Activated T-helper 9 cell treated with anti-CD3 and anti-CD28 coated beads, Interleukin-2, amount 50 U/mL, for 16 hours (primary cell): Measurements from ENCODE around the gene G6PD.

Source experiments
- DNase-seq: peaks from one replicate; pipeline ENCODE4 v3.0.0-alpha.2; 2020; ENCODE audit warnings: low read depth

The G6PD gene

DNA sequence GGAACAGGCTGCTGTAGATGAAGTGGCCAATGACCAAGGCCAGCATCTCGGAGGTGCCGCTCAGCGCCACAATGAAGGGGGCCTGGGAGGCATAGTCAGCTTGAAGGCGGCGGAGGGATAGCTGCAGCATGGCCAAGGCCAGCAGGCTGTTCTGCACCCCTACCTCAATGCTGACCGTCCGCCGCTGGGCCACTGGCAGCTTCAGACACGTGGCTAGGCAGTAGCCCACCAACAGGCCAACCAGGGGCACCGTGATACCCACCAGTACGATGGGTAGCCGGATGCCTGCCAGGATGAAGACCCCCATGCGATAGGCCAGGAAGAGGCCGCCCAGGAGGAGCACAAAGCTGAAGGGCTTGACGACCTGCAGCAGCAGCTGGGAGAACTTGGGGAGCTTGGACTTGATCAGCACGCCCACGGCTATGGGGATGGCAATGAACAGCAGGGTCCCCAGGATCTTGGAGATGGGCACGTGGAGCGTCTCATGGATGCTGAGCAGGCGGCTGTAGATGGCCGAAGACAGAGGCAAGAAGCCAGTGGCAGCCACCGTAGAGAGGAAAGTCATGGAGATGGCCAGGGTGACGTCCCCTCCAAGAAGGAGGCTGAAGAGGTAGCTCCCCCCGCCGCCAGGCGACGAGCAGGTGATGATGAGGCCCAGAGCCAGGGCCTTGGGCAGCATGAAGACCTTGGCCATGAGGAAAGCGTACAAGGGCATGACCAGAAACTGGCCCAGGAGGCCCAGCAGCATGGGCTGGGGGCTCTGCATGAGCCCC, 58.9 kb downstream of the G6PD start:
- DNase-seq = no peak

GRCh38 chrX:154486396-154487207, 60.0 kb downstream of the G6PD start, which contains the start of gene UBL4A:
TSS of gene UBL4A (minus strand) at chrX:154486615. CDS start at chrX:154486584, 31 bp downstream.
- peak; percentile 33 for DNase-seq

DNA sequence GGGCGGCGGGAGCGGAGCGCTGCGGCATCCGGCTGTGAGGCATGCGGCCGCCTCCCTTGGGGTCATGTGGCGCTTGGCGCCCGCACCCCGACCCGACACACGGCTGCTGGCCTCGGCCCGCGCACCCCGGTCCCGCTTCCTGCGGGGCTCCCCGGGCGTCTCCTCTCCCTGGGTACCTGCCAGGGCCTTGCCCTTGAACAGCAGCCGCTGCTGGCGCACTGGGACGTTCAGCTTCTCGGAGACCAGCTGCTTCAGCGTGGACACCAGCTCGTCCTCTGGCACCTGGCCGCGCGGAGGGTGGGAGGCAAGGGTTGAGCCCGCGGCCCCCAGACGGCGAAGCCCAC, 60.6 kb downstream of the G6PD start:
- no peak for DNase-seq

GRCh38 chrX:154485150-154486051, 61.2 kb downstream of the G6PD start:
- no peak for DNase-seq

- DNase-seq = no peak
Observed at GRCh38 chrX:154484255-154485149, 62.1 kb downstream of the G6PD start.

GRCh38 chrX:154483325-154483724, 63.3 kb downstream of the G6PD start:
- no peak for DNase-seq

DNA sequence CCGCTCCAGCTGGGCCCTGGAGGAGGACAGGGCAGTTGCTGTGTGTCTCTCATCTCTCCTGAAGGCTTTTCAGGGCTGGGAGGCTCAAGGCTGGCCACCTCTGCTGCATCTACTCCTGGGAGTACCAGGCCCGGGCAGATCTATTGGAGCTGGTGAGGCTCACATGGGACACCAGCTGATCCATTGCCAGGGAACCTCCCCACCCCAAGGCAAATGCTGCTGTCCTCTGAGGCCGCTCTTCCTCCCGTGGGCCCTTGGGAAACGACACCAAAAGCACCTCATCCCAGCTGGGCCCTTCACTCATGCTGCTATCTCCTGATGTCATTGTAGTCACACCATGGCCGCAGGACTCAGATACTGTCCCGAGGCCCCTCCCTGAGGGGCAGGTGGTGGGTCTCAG, 63.9 kb downstream of the G6PD start:
- no peak for DNase-seq

DNA sequence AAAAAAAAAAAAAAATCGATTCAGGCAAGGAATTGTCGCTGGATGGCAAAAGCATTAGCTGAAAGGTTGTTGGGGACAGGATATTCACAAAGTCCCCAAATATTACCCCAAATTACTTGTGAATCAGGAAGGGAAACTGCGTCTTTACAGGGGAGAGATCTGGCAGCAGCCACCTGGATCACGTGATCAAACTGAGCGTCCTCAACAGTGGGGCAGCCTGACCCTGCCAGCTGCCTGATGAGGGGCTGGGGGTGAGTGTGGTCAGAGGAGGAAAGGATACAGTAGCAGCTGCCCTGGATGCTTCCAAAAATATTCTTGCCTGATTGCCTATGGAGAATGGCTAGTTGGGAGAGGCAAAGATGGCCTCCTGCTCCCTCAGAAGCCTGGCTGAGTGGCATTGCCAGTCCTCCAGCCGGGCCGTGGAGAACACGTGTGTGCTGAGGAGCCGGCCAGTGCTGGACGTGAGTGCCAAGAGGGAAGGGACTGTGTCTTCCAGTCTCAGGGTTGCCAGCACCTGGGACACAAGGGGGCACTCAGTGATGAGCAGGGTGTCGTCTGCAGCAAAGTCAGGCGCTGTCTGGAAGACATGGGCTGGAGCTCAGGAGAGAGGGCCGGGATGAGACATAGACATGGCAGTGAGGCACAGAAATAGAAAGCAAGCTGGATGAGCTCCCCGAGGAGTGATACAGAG, 64.6 kb downstream of the G6PD start:
- no peak for DNase-seq
